ENCODE data around the gene AUTS2. TPM values are rescaled to one million over a fixed set of nuclear protein-coding genes. Genes with fewer than 3 reads are reported as not detected.

The AUTS2 gene
- total and polyA plus RNA-seq, 10 of the 15 experiments (the other 5 are each of a cell fraction or from before 2014, with no cell fraction given), result 6.4 to 55.6 (median 21.6) TPM

GRCh38 chr7:70371652-70372051 lies 773.4 kb downstream of the AUTS2 start:
- Histone ChIP-seq H3K27ac (ENCODE audit: control insufficient read depth, insufficient read depth) (no peak overlapping the region), H3K9me3 (replicated peaks; ENCODE audit: control insufficient read depth, insufficient read depth, low read length) (no peaks in the 10 kb centered on the region), H3K9ac (ENCODE audit: control insufficient read depth, insufficient read depth, low read length) (no peak overlapping the region), H3K4me1 (ENCODE audit: control insufficient read depth, insufficient read depth, low read length) (no peaks in the 10 kb centered on the region), H3K27me3 (replicated peaks in 1 of 2; ENCODE audit: control insufficient read depth in 2 of 2, insufficient read depth in 2 of 2, low read length in 1 of 2) (no peaks in the 10 kb centered on the region), H3K4me3 (no peak overlapping the region), H3K79me2 (ENCODE audit: control insufficient read depth, insufficient read depth, low read length) (no peaks in the 10 kb centered on the region), H3K4me2 (ENCODE audit: control insufficient read depth, insufficient read depth) (no peak overlapping the region), H4K20me1 (ENCODE audit: control insufficient read depth, insufficient read depth) (no peaks in the 10 kb centered on the region), H2AFZ (ENCODE audit: control insufficient read depth, low read depth, low read length) (no peak overlapping the region), H3K36me3 (ENCODE audit: control insufficient read depth in 2 of 2, insufficient read depth in 2 of 2, low read length in 1 of 2) (no peaks in the 10 kb centered on the region)
- TF ChIP-seq POLR2A (IDR thresholded peaks at IDR 0.05; ENCODE audit: low read depth, low read length) (no peak), NFYA (IDR thresholded peaks at IDR 0.05; ENCODE audit: borderline replicate concordance, low read depth, low read length) (no peak), TAF1 (IDR thresholded peaks at IDR 0.05; ENCODE audit: borderline replicate concordance, low read depth, low read length) (no peak), RFX5 (IDR thresholded peaks at IDR 0.05; ENCODE audit: low read depth, low read length) (no peak), HDAC6 (IDR thresholded peaks at IDR 0.05; ENCODE audit: unreplicated experiment) (no peak), SPI1 (IDR thresholded peaks at IDR 0.05; ENCODE audit: borderline replicate concordance, insufficient read depth, low read depth, low read length) (no peak)
- no TSS peak for BruUV-seq (replicated peaks)
- ChIA-PET CTCF (no interaction called here), SMC1A (ENCODE audit: uncharacterized antibody, unreplicated experiment) (no interaction called here), POLR2A (no interaction called here), RAD21 (ENCODE audit: unreplicated experiment) (no interaction called here)
- in situ Hi-C loops (cut with MboI), result no loop called here
- no peak for FAIRE-seq
- intact Hi-C loops (cut with micrococcal nuclease; ENCODE audit: unreplicated experiment), result no loop called here
- 48% methylated on average over 1 of the region's 1 CpG for WGBS (ENCODE audit: insufficient coverage, insufficient replicate concordance, low lambda C conversion rate, missing lambda C conversion rate)
- no peak for DNase-seq (ENCODE audit: low read depth, low spot score)
- no peak for ATAC-seq

- FAIRE-seq (no peak), ATAC-seq (no peak), DNase-seq (ENCODE audit: low read depth, low spot score) (no peak)
- POLR2A ChIA-PET, result no interaction called here
- Histone ChIP-seq H3K9me3 (replicated peaks; ENCODE audit: control insufficient read depth, insufficient read depth, low read length) (no peaks in the 10 kb centered on the region), H4K20me1 (ENCODE audit: control insufficient read depth, insufficient read depth) (no peaks in the 10 kb centered on the region), H3K36me3 (ENCODE audit: control insufficient read depth in 2 of 2, insufficient read depth in 2 of 2, low read length in 1 of 2) (no peaks in the 10 kb centered on the region), H3K79me2 (ENCODE audit: control insufficient read depth, insufficient read depth, low read length) (no peaks in the 10 kb centered on the region), H3K4me2 (ENCODE audit: control insufficient read depth, insufficient read depth) (no peak overlapping the region), H3K27me3 (replicated peaks in 1 of 2; ENCODE audit: control insufficient read depth in 2 of 2, insufficient read depth in 2 of 2, low read length in 1 of 2) (no peaks in the 10 kb centered on the region), H3K27ac (ENCODE audit: control insufficient read depth, insufficient read depth) (no peak overlapping the region), H3K4me3 (no peak overlapping the region), H3K9ac (ENCODE audit: control insufficient read depth, insufficient read depth, low read length) (no peak overlapping the region), H2AFZ (ENCODE audit: control insufficient read depth, low read depth, low read length) (no peak overlapping the region), H3K4me1 (ENCODE audit: control insufficient read depth, insufficient read depth, low read length) (no peaks in the 10 kb centered on the region)
- BruUV-seq (replicated peaks), result no TSS peak
- CTCF ChIA-PET, result no interaction called here
- TF ChIP-seq WRNIP1 (IDR thresholded peaks at IDR 0.05; ENCODE audit: borderline replicate concordance, low read depth, low read length) (no peak), PAX5 (IDR thresholded peaks at IDR 0.05; ENCODE audit: borderline replicate concordance, low read depth, low read length) (no peak), SUZ12 (IDR thresholded peaks at IDR 0.05; ENCODE audit: unreplicated experiment) (no peak), ELK1 (IDR thresholded peaks at IDR 0.05; ENCODE audit: low read depth, low read length) (no peak)
- RAD21 ChIA-PET (ENCODE audit: unreplicated experiment), result no interaction called here
- in situ Hi-C loops (cut with MboI) (no loop called here), intact Hi-C loops (cut with micrococcal nuclease; ENCODE audit: unreplicated experiment) (no loop called here)
- SMC1A ChIA-PET (ENCODE audit: uncharacterized antibody, unreplicated experiment), result interaction anchor here (0.6 to 0.7 kb wide), 2 partner anchors 37 to 1646 kb away, joined by 3 to 5 read pairs; no protein-coding TSS in a partner anchor
- 36% methylated on average over 6 of the region's 6 CpGs for WGBS (ENCODE audit: insufficient coverage, insufficient replicate concordance, low lambda C conversion rate, missing lambda C conversion rate)
These were observed 774.7 kb downstream of the AUTS2 start for GRCh38 chr7:70372768-70373515.

All from GM12878 (cell line).